ENCODE measurements around the gene CMIP.

Gene CMIP

DNA sequence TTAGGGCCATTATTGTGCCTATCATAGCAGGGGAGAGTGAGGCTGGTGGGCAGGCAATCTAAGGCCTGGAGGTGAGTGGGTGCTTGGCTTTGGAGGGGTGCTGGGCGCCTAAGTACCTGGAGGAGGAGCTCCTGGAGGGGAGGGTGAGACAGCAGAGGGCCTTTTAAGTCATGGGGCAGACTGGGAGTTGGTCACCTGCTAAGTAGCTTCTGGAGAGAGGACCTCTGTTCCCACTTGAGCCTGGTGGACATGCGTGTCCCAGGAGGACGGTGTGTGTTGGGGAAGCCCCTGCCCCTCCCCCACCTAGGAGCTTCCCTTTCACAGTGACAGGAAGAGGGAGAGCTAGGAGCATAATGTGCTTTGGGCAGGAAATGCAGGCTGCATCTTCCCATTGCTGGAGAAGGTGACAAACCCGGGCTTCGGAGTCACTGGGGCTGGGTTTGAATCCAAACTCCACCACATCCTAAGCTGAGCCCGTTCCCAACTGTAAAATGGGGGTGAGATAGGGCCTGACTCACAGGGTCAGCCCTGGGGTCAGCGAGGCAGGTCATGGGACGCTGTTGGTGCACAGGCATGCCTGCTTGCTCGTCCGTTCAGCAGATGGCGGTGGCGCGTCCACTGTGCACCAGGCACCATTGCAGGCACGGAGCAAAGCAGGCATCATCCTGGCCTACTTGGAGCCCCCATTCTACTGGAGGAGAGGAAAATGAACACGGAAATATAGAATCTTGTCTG, 37.9 kb downstream of the CMIP start:
- no peak for DNase-seq

DNA sequence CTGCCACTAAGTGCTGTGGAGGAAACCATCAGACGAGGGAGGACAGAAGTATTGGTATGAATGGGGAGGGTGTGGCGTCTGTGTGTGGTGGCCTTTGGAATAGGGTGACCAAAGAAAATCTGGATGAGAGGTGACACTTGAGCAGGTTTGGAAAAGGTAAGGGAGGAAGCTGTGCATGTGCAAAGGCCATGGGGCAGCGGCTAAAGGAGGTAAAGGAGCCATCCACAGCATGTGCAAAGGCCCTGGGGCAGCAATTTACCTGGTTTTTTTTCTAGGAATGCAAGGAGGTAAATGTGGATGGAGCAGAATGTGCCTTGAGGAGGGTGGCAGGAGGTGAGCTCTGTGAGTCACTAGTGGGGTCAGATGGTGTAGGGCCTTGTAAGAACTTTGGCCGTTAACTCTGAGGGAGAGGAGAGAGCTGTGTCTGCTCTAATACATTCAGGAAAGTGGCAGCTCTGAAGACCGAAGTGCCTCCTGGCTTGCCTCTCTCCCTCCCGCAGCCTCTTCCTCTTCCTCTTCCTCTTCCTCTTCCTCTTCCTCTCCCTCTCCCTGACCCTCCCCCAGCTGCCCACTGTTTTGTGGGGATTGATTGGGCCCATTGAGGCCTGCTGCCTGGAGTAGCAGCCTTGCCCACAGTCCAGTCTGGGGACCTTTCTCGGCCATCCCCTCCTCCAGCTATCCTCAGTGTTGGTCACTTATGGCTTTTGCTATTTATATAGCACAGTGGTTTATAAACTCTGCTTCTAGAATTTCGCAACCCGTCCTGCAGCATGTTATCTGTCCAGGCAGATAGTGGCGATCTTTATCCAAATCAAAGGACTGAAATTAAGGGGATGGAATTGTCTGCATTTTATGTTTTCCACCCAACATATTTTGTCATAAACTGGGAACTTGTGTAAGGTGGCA, 38.7 kb downstream of the CMIP start:
- DNase-seq: no peak

DNA sequence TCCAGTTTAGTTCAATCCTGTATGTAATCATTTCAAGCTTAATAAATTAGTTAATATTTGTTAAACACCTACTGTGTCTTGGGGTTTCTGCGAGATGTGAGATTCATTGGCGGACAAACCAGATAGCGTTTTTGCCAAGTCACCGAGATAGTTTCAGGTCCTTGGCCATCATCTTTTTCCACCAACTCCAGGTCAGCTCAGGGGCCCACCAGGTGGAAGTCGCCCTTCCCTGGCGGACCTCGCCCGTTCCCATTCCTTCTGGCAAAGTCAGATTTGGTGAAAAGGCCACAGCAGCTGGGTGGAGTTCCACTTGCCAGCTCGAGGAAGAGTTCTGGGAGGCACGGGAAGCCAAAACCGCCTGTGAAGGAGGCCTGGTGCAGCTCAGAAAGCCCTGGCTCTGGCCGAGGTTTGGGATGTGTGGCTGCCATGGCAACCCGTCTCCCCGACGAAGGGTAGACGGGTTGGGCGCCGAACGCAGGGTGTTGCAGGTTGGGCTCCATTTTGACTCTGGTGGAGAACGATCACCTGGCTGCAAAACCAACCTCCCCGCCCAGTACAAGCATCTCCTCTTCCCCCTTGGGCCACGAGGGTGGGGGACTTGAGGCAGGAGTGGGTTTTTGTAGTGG, 39.5 kb downstream of the CMIP start:
- DNase-seq: no peak

DNA sequence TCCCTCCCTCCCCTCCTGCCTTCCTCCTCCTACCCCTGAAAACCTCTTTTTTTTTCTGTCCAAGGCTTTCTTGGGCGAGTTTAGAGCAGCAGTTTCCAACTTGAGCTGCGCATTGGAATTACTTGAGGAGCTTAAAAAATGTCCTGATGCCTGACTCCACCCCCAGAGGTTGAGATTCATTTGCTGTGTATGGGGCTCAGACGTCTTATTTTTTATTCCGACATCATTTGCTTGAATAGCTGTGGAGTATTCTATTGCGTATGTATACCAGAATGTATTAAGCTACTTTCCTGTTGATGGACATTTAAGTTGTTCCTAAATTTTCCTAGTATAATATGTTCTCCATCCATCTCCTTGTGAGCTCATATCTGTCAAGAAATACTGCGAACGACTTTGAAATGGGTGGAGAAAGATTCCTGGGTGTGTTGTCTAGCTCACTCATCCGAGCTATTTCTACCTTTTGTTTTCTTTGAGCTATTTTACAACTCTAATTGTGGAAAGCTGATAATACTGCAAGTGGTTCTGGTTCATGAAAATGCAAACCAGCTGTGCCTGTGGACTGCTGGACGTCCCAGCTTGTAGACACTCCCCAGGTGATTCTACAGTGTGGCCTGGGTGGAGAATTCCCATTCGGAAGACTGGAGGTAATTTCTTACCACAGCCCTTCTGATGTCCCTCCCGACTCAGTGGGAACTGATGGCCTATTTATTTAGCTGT, 40.5 kb downstream of the CMIP start:
- DNase-seq: no peak

DNA sequence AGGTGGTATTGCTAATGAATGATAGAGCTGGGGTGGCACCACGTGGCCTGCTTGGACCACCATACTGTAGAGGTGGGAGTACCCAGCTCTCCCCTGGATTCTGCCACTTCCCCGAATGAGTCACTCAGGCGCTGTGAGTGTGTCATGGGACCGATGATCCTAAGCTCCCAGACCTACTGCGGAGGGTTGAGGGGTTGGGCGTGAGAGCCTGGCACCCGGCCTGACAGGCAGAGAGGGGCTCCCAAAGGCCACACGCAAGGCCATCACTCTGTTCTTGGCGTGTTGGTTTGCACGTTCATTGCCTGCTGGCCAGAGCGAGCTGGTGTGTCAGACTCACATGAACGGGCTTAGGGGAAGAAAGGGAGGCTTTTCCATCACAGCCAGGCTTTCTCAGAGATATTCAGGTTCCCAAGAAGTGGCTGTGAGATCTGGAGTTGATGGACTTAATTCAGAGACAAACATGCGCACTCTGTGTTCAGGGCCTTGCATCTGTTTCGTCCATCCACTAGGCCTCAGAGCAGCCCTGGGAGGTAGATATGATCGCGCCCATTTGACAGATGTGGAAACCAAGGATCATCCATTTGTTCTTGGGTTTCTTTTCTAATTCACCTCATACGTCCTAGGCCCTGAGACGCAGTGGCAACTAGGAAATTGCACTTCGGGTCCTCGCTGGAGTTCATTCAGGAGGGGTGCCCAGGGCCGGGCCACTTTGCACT, 41.4 kb downstream of the CMIP start:
- DNase-seq: no peak

DNA sequence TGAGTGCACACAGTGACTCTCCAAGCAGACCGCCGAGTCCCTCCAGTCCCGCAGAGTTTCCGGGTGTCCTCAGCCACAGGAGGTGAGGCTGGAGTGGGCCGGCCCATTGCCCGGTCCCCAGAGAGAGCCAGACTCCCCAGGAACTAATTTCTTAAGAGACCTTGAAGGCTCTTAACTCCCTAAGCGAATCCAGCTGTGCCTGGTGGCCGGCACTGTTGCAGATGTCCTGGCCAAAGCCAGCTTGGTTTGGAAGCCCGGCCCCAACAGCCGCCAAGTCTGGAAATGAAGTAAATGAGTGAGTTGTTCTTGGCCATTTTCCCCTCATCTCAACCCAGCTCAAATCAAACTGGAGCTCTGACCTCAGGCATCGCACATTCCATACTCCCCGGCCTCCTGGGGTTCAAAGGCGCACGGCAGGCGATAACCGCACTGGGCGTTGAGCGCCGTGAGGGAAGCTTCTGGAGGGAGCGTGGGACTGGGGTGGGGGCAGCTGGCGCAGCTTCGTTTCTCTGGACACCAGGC, 42.0 kb downstream of the CMIP start:
- no peak for DNase-seq

DNA sequence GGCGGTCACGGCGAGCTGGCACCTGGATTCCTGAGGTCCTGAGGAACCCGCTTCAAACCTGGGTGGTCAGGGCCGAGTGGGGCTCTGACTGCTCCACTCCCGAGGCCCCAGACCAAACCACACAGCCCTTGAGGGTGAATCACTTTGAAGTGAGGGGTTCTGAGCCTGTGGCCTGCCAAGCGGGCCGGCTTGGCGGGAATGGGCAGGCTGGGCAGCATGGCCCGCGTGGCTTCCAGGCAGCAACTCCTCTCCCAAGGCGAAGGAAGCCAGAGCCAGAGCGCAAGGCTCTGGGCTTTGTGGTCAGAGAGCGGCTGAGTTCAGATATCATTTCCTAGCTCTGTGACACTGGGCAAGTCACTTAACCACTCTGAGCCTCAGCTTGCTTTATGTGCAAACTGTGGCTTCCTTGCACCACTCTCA, 42.7 kb downstream of the CMIP start:
- no peak for DNase-seq

DNA sequence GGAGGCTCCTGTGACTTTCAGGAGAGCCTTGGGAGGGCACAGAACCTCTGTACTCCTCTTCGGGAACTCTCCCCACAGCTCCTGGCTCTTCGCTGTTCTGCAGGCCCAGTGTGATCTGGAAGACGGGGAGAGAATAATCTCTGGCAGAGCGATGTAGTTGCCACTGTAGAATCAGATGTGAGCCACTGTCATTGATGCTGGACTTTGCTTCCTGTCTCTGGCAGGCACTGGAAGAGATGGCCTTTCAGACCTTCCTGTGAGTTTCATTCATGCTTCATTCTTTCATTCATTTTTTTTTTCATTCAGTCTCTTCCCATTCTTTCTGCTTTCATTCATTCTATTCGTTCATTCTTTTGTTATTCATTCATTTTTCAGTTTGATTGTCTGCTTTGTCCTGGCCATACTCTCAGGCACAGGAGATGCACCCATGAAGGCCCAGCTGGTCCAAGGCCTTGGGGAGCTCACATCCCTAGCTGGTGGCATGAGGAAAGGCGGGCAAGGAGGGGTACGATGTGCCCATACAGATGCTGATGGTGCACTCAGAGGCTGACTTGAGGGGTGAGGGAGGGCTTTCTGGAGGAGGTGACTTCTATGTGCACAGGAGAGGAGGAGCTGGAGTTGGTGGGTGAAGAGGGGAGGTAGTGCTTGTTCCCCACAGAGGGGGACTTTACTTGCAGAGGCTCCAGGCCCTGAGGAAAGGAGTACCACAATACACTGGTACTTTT, 44.2 kb downstream of the CMIP start:
- DNase-seq: no peak

DNA sequence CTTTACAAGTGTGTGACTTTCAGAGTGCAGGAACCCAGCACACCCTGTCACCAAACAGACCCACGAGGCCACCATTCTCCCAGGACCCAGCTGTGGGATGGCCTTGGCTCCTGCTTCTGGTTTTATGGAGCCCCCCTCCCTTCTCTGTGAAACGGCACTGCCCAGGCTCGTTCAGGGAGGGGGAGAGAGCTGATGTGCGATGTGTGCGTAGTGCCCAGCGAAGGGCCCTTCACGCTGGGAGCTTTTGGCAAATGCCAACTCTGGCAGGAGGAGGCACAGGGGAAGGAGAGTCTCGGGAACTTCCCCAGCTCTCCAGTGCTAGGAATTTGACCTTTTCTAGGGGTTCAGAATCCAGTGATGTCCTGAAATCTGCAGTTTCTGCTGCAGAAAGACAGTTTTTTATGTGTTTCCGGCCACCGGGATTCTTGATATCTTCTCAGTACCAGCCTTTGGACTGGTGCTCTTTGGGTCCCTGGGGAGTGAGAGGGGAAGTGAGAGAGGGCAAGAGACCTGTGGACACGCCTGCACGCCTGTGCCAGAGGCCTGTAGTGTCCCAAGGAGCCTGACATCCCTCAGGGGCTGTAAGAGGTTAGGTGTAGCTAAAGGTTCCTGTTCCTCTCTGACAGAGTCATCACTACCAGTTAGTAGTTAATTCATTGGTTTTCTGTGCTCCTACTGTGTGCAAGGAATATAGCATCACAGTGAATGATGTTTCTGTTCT, 45.1 kb downstream of the CMIP start:
- no peak for DNase-seq

DNA sequence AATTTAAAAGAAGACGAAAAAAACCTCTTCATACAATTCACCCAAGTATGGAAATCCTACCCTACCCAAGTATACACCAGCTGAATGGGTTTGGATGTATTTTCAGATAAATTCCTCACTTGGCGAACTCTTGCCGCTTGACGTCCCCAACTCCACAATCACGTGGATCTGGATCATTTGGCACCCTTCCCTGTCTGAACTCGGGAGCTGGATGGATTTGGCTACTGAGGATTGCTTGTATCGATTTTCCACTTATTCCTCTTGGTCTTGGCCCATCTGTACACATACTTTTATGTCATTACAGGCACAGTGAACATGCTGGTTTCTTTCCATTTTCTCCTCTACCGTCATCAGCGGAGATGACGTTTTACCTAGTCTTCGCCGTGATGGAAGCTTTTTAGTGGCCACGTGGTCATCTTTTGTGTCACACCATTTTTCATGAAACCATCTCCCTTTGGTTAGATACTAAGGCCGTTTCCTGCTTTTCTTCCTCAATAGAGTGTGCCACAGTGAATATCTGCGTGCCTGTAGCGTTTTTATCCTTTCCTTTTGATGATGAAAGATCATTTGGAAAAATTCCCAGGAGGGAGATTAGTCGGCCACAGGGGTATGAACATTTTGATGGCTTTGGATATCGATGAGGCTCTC, 47.1 kb downstream of the CMIP start:
- no peak for DNase-seq

DNA sequence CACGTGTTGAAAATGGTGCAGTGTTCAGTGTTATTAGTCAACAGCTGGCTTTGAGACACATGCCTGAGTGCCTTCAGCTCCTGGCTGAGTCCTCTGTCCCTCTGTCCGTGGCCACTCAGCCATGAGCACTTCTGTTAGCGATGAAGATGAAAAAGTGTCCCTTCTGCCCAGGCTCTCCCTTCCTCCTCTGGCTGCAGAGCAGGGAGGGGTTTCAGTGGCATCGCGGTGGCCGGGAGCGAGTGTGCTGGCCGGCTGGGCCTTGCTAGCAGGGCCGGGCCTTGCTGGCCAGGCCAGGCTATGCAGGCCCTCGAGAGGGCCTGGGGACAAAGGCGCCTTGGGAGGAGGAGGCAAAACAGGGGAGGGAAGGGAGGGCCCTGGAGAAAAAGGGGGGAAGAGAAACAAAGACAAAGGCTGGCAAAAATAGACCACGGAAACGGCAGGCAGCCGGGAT, 47.7 kb downstream of the CMIP start:
- no peak for DNase-seq

DNA sequence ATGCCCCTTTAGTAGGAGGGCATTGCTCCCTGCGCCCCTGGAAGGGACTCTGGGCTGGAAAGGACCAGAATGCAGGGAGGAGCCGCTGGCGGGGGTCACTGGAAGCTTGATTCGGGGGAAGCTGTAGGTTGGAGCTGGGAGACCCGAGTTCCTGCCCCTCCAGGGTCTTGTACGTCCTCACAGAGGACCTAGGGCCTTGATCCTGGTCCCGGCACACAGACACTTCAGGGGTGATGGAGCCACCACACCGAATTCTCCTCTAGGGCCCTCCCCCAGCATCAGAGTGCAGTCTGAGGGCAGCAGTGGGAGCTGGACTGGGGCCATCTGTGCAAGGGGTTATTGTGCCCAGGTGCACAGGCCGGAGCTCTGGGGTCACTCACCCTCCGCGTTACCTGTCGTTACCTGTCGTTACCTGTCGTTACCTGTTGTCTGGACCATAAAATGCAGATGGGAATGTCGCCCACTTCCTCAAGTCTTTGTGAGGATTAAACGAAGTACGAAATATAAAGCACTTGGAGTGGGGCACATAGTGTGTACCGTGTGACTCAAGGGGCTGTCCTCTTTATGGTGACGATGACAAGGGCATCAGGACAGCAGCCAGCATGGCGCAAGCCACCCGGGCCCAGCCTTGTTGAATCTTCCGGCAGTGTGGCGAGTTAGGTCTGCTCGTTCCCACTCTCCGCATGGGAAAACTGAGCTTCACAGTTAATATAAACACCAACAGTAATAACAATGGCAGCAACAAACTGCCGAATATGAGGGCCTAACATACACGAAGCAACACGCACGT, 48.6 kb downstream of the CMIP start:
- no peak for DNase-seq

DNA sequence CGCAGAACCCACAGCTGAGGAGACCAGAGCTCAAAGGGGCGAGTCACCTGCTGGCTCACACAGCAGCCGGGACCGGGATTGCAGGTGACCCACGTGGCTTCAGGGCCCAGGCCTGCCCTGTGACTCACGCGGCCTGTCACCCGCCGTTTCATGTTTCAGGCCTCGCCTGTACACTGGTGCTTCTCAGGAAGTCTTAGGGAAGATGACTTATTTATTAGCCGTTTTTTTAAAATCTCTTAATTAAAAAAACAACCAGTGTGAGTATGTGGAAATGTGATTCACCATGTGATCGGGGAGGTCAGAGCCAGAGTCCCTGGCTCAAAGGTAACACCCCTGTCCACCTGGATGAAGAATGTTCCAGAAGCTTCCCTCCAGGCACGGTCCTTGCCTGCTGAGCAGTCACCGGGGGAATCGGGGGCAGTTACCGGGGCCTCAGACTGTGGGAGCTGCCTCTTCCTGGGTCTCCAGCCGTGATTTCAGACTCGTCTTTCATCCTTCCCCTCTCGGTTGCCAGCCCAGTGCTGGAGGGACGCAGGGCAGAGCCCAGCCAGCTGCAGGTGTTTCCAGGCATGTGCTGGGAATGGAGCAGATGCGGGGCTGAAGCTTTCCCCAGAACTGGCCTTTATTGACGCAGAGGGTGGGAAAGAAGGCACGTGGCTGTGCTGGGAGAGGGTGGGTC, 49.3 kb downstream of the CMIP start:
- DNase-seq: peak; percentile 20

DNA sequence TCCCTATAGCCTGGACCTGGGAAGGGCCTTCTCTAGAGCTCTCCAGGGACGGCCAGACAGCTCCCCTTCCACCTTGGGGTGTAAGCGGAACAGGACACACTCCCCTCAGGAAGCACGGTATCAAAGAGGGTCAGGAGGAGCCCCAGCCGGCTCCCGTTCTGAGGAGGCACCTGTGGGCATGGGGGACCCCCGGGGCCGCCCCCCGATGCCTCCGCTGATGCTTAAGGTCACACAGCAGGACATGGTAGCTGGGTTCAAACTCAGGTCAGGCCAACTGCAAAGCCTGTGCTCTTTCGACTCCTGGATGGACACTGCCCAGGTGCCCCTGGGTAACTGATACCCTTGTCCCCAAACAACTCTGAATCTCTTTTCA, 49.8 kb downstream of the CMIP start:
- no peak for DNase-seq

DNA sequence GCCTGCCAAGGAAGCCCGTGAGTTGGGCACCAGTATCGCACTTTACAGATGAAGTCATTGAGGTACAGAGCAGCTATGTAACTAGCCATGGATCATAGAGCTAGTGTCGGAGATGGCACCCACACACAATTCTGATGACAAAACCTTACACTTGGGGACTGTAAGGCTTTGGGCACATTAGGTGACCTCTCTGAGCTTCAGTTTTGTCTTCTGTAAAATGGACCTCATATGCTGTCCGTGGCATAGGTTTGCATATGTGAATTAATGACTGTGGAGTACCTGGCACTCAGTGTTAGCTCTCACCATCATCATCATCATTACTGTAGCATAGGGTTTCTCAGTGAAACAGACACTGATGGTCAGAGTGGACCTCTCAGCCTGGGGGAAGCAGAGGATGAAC, 50.3 kb downstream of the CMIP start:
- DNase-seq: no peak

DNA sequence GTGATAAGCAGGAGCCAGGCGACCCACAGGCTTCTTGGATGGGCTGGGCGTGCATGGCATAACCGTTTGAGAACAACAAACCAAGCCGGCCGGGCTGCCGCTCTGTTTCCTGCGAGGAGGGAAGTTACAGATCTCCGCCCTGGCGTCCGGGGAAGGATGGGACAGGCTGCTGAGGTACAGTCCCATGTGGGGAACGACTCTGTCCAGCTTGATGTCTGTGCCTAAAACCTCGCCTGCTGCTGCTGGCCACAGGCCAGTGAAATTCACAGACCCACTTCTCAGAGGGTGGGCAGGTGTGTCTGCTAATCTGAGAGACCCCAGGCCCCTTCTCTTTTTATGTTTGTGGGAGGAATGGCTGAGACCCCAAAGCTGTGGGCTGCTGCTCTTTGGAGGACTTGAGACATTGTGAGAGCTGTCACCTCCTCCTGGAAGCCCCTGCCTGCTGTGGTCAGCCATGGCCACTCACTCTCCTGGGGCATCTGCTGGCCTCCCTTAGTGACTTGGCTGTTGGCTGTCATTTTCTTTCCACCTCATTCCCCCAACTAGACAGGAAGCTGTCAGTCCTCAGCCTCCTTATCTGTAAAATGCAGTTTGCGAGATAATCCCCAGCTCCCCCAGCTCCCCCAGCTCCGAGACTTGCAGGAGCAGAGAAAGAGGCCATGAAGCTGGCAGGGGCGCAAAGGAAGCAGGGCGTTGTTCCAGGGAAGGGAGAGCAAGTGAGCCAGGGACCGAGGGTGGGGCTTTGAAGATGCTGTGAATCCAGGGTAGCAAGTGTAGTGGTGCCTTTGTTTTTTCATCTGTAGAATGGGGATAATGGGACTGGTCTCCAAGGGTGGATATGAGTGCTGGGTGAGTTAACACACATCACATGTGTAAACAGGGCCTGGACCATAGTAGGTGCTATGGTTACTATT, 51.0 kb downstream of the CMIP start:
- no peak for DNase-seq

DNA sequence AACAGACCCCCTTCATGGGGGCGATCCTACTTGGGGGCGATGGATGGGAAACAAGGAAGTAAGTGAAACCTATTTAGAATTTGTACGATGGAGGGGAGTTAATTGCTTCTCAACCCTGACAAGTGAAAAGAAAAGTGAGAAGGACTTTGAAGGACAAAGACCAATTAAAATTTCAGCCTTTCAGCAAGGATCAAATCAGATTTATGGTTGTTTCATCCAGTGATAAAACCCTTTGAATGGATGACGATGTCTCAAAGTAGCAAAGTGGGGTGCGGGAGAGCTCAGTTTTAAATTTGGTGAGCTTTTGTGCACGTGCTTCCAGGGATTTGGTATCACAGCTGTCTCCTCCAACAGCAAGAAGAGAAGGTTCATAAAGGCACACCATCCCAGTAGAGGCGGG, 51.7 kb downstream of the CMIP start:
- no peak for DNase-seq

DNA sequence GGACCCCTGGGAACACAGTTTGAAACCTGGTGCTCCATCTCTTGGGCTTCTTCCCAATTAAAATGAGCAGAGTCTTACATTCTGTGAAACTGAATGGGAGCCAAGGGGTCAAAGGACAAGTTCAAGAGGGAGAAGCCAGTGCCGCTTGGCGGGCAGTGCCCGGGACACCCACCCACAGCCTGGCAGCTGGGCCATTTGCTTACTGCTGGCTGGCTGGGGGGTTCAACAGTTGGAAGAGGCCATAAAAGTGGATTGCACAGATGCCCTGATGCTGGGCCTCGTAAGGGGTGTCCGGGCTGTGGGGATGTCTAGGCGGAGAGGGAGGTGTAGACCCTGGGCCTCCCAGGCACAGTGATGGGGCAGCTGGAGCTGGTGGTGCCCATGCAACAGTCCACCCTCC, 52.1 kb downstream of the CMIP start:
- DNase-seq: no peak
